ENCODE results near the gene PVR. TPM values are rescaled to one million over a fixed set of nuclear protein-coding genes. Genes with fewer than 3 reads are reported as not detected.
"Not testable (repeated sequence)": the region's sequence is repeated elsewhere in the genome, so short reads cannot be mapped to it uniquely, and the experiment has no call there.

The PVR gene
- polyA plus RNA-seq, 3 donors = 32.7 to 42.9 (median 41.1) TPM

DNA sequence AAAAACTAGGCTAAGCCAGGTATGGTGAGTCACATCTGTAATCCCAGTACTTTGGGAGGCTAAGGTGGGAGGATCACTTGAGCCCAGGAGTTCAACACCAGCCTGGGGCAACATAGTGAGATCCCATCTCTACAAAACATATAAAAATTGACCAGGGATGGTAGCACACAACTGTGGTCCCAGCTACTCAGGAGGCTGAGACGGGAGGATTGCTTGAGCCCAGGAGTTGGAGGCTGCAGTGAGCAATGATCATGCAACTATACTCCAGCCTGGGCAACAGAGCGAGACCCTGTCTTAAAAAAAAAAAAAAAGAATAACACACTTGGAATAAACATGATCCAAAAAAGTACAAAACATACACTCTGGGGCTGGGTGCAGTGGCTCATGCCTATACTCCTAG lies 26.3 kb downstream of the PVR start:
- DNase-seq = not testable (repeated sequence)

DNA sequence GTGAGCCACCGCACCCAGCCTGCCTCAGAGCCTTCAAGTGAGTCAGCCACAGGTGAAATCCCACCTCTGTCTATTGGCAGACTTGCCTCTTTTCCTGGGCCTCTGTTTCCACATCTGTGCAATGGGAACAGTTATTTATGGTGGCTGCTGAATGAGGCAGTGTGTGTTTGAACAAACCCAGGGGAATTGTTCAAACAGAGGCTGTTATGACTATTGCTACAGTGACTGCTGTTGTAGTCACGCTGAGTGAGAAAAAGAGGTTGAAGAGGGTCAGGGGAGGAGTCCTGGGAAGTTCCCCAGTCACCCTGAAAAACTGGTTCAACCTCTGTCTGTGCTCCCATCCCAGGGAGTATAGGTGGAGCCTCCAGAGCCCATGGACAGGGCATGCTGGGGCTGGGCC lies 27.7 kb downstream of the PVR start, which contains the start of gene CEACAM19:
Gene CEACAM19 (plus strand): TSS at position 83 of the 400 bp plus-strand sequence. CDS start 450 bp downstream, outside the sequence.
- DNase-seq = no peak

DNA sequence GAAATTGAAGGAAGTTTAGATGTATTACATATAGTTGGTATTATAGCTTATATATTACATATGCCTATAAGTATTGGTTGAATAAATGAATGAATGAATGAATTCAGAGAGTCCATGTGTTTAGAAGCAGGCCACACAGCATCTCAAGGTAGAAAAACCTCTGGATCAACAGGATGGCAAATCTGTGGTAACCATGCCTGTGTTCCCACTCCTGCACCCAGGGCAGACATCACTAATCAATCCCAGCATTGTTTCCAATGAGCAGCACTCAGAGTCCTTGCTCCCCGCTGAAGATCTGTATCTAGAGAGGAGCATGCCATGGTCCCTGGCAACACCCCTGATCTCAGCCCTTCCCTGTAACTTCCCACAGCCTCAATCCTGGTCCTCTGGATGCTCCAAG lies 28.5 kb downstream of the PVR start:
- no peak for DNase-seq

DNA sequence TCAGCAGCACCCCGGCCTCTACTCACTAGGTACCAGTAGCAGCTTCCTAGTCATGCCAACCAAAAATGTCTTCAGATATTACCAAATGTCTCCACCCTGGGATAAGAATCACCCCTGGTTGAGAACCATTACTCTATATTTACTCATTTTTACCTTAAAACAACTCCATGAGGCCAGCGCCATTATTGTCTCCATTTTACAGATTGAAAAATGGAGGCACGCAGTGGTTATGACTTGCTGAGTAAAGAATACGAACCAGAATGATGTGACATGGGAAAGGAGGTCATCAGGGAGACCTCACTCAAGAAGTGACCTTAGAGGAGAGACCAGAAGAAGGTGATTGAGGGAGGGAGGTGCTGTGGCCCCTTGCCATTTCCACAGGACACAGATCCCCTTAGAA lies 29.8 kb downstream of the PVR start:
- no peak for DNase-seq

DNA sequence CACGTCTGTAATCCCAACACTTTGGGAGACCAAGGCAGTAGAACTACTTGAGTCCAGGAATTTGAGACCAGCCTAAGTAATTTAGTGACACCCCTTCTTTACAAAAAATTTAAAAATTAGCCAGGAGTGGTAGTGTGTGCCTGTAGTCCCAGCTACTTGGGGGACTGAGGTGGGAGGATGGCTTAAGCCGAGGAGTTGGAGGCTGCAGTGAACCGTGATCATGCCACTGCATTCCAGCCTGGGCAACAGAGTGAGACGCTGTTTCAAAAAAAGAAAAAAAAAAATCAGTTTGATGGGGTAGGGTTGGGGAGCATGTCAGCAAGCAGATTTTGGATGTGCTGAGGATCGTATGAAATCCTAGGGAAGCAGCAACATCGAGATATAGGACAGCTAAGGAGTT lies 31.8 kb downstream of the PVR start:
- no peak for DNase-seq

DNA sequence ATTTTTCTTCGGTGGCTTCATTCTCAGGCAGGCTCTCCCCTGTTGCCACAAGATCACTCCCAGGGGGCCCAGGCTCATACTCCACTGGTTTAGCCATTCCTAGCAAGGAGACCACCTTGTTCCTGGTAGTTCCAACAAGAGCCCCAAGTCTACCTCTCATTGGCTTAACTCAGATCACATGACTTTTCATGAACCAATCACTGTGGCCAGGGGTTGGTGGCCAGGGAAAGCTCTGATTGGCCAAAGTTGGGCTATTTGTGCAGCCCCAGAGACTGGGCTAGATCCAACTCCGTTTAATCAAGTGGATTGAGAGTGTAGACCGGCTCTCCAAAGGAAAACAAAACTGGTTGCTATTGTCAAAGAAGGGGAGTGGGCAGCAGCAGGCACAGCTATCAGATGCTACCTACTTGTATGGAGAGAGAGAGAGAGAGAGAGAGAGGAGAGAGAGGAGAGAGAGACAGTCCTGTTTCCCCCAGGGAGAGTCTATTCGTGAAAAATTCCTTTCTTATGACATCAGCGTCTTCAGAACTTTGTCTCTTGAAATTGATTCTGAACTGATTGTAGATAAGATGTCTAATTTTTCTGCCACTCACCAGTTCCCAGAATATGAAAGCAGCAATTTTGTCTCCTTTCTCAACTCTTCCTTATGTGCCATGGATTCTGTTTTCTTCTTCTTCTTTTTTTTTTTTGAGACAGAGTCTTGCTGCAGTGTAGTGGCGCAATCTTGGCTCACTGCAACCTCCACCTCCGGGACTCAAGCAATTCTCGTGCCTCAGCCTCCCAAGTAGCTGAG lies 33.5 kb downstream of the PVR start:
- no peak for DNase-seq

DNA sequence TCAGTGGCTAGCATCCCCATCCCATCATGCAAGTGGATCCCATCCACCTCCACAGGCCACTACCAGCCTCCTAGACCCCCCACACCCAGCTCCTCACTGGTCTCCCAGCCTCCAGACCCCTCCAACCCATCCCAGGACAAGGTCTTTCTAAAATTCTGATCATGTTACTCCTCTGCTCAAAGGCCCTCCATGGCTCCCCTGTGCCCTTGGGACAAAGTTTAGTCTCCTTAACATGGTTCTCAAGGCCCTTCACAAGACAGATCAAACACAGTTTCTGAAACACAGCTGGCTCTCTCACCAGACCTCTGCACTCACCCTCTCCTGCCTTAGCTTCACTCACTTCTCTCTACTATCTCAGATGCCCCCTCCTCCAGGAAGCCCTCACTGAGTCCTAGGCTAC lies 36.8 kb downstream of the PVR start:
- DNase-seq = no peak

DNA sequence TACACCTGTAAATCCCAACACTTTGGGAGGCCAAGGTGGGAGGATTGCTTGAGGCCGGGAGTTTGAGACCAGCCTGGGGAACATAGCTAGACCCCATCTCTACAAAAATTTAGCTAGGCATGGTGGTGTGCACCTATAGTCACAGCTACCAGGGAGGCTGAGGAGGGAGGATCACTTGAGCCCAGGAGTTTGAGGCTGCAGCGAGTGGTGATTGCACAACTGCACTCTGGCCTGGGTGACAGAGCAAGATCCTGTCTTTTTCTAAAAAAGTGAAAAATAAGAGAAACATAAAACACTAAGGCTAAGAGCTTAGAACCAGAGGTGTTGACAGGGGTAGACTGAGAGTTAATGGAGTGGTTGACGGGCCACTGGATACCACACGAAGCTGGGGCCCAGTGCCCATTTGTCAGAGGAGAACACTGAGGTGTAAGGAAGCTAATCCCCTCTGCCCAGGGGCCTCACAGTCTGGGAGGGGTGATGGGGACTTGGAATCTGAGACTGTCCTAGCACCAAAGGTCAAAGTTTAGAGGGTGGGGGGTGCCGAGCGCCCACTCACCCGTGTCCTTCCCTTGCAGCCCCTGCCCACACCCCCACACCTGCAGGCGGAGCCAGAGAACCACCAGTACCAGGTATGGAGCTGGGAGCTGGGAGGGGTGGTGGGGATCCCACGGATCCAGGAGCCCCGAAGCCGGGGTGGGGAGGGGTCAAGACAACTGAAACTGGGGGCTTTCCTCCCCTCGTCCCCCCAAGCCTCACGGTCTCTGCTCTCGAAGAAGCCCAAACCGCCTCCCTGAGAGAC lies 38.5 kb downstream of the PVR start:
- no peak for DNase-seq

DNA sequence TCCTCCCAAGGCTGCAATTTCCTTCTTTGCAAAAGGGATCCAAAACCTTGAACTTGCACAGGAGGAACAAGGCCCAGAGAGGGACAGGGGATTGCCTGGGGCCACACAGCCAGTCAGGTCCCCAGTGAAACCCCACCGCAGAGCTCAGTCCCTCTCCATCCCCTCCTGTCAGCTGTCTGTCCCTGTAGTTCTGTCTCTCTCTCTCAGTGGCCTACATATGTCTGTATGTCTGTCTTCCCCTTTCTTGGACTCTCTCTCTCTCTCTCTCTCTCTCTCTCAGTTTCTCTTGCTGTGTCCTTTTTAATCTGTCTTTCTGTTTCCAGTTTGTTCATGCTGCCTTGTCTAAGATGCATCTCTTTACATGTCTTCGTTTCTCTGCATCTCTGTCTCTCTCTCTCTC lies 39.1 kb downstream of the PVR start:
- no peak for DNase-seq

DNA sequence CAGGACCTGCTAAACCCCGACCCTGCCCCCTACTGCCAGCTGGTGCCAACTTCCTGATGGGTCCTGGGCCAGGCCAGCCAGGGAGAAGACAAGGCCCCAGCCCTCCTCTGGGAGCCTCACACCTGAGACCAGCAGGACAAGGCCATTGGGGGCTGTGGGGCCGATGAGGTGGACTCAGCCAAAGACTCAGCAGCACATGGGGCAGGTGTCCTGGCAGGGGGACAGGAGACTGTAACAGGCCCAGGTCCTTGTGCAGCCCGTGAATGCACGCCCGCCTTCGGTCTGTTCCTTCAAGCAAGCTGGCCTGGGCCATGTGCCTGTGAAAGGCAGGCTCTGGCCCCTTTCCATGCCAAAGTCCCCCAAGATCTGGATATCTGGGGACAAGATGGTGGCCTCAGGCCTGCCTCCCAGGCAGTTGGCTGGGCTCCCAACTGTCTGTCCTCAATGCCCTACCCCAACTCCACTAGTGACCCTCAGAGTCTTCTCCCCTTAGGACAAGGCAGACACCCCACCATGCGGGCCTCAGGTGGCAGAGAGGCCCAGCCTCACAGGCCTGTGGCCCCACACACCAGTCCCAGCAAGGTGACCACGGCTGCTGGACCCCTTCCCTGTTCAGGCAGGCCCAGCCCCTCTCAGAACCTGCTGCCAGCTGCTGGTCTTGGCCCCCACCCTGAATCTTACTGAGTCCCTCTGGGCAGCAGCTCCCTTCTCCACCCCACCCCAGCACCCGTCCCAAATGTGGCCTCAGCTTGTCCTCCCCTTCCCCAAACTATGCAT lies 39.9 kb downstream of the PVR start:
- no peak for DNase-seq

DNA sequence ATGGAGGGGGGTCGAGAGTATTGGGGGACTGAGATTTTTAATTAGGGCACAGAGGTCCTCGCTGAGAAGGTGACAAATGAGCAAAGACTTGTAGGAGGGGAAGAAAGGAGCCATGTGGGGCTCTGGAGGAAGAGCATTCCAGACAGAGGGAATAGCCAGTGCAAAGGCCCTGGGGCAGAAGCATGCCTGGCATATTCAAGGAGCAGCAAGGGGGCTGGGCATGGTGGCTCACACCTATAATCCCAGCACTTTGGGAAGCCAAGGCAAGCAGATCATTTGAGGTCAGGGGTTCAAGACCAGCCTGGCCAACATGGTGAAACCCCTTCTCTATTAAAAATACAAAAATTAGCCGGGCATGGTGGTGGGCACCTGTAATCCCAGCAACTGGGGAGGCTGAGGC lies 40.7 kb downstream of the PVR start:
- not testable (repeated sequence) for DNase-seq

DNA sequence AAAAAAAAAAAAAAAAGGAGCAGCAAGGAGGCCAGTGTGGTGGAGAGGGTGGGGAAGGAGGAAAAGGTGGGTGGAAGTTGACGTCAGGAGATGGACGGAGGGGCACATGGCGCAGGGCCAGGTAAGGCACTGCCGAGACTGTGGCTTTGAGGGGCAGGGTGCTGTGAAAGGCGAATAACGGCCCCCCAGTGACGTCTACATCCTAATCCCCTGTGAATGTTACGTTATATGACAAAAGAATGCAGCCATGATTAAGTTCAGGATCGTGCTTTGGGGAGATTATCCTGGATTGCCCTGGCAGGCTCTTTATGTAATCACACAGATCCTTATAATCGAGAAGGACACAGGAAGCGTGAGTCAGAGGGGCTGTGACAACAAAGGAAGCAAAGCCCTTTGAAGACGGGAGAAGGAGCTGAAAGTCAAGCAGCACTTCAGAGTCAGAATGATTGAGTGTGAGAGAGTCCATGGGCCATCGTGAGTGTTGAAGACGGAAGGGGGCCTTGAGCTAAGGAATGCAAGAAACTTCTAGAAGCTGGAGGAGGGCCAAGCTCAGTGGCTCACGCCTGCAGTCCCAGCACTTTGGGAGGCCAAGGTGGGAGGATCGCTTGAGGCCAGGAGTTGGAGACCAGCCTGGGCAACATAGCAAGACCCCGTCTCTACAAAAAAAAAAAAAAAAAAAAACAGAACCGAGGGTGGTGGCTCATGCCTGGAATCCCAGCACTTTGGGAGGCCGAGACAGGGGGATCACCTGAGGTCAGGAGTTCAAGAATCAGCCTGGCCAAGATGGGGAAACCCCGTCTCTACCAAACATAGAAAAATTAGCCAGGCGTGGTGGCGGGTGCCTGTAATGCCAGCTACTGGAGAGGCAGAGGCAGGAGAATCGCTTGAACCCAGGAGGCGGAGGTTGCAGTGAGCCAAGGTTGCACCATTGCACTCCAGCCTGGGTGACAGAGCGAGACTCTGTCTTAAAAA lies 41.5 kb downstream of the PVR start:
- no peak for DNase-seq

DNA sequence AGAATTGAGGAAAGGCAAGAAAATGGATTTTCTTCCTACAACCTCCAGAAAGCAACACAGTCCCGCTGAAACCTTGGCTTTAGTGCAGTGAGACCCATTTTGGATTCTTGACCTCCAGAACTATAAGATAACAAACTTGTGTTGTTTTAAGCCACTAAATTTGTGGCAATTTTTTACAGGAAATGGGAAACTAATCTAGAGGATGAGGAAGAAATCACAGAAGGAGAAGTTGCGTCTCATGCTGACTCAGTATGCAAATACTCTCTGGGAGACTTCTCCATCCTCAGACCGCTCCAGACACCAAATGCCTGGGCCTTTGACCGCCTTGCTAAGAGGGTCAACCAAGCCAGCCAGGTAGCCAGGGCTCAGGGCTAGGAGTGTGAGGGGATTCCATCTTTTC lies 42.2 kb downstream of the PVR start:
- DNase-seq = no peak

DNA sequence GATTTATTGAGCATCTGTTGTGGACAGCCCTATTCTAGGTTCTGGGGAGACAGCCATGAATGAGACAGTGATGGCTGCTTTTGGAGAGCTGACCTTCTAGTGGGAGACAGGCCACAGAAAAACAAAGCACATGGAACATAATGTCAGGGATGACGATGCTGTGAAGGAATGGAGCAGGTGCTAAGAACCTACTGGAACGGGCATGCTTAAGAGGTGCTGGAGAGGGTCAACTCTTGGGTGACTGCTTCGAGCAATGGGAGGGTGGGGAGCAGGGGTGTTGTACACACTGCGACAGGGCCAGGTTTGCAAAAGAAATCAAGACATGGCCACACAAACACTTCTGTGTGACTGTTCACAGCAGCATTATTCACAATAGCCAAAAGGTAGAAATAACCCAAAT lies 43.2 kb downstream of the PVR start:
- no peak for DNase-seq

DNA sequence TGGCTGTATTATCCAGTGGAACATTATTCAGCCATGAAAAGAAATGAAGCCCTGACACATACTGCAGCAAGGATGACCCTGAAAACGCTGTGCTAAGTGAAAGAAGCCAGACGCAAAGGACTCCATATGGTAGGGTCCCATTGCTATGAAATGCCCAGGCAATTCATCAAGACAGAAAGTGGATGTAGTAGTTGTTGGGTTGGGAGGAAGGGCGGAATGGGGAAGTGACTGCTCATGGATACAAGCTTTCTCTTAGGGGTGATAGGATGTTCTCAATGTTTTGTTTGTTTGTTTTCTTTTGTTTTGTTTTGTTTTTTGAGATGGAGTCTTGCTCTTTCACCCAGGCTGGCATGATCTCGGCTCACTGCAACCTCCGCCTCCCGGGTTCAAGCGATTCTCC lies 44.2 kb downstream of the PVR start:
- no peak for DNase-seq

DNA sequence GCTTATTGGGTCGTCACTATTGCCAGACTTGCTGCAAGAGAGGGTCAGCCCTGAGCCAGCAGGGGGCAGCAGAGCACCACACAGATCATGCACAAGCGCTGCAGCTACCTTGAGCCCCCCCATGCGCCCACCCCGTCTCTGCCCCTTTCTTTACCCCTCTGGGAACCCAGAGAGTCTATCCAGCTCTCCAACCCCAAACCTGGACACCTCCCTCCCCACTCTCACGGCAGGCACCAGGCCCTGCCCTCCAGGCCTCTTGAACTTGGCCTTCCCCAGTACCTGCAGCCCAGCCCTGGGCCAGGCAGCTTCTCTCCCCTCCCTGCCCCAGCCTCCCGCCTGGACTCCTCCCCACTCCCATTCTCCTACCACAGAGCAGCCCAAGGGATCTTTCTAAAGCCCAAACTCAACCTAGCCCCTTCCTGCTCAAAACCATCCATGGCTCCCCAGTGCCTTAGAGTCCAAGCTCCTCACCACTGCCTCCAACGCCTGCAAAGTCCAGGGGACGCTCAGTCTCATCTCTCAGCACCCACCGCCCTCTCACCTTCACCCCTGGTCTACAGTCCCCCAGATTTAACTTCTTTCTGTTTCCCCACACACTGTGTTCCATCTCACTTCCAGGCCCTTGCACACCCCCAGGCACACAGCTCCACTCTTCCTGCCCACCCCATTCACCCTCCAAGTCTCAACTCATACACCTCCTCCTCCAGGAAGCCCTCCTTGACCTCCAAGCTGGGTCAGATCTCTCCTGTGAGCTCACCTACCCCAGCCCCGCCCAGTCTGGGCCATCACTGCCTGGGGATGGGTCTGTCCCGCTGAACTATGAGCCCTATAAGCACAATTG lies 45.8 kb downstream of the PVR start:
- peak; percentile 70 for DNase-seq

DNA sequence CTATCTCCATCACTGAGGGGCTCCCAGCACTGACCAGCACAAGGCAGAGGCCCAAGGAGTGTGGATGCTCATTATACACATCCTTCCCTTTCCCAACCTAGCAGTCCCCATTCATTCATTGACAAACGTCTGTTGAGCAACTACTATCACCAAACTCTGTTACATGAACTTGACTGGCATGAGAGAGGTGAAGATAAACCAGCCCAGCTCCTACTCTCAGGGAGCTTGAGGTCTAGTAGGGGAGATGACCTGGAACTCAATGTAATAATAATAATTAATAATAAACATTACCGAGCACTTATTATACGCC lies 46.4 kb downstream of the PVR start:
- DNase-seq = no peak

DNA sequence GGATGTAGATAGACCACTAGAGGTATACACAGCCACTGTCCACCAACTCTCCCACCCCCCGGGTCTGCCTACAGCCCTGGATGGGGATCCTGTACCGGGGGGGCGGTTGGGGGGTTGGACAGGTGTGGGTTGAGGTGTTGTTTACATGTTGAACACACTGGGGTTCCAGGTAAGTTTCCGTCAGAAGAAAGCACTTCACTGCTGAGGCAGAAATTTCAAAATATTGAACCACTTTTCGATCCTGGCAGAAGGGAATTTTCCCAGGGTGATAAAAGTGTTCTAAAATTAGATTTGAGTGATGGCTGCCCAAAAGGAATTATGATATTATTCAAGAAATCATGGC lies 48.6 kb downstream of the PVR start:
- DNase-seq = no peak

DNA sequence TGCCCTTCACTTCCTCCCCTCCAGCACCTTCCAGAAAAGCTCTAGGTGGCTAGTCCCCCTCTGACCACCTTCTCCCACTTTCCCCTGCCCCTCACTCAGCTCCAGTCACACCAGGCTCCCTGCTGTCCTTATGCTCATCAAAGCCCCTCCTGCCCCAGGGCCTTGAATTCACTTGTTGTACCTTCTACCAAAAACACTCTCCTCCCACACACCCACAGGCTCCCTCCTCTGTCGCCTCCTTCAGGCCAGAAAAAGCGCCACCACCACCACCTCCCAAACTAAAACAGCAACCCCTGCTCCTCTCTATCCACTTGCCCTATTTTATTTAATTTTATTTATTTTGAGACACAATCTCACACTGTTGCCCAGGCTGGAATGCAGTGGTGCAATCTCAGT lies 50.5 kb downstream of the PVR start:
- no peak for DNase-seq

DNA sequence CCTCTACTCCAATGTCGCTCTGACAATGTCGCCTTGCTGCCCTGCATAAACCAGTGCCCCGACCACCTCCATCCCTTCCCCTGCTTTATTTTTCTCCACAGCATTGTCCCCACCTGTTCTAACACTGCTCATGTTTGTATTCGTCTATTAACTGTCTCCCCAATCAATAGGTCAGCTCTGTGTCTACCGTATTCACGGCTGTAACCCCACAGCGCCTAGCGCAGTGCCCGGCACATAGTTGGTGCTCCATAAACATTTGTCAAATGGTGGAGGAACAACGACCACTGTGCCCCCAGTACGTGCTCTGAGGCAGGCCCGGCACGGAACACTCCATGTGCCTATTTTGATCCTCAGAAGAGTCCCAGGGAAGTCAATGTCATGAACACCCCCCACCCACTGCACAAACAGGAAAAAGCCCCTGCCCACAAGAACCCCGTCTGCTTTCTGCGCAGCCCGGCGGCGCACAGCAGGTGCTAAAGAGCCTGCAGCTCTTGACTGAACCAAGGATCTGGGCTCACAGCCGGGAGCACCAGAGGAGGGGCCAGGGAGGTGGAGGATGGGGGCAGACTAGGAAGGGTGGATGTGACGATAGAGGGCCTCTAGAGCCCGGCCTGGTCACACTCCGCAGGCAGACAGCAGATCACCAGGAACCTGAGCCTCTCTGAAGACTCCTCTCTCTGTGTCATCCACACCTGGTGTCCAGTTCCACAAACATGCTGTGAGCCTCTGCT lies 53.4 kb downstream of the PVR start:
- no peak for DNase-seq

Measured in renal pelvis (tissue), 4 donors.